CD14-positive monocyte (primary cell): Measurements from ENCODE around the gene ZNF99. TPM values are rescaled to one million over a fixed set of nuclear protein-coding genes. Genes with fewer than 3 reads are reported as not detected.
"Not testable (repeated sequence)": the region's sequence is repeated elsewhere in the genome, so short reads cannot be mapped to it uniquely, and the experiment has no call there.

Experiments used
- DNase-seq, 3 donors: peaks; one replicate each; pipeline ENCODE4 v3.0.0-alpha.2; 2011 to 2022
- H2AFZ ChIP-seq: 2 replicates; pipeline ENCODE4 v1.6.0; 2012; ENCODE audit warnings: mild to moderate bottlenecking, low read depth, low read length, inconsistent platforms; ENCODE audit not compliant: insufficient read depth, poor library complexity, severe bottlenecking
- H3K27ac ChIP-seq, 2 donors: 1 replicate in 1 of 2; 2 replicates in 1 of 2; pipeline ENCODE4 v1.5.1; 2012 to 2013; ENCODE audit warnings: low read length in 2 of 2, control low read depth in 1 of 2, inconsistent platforms in 1 of 2, low read depth in 1 of 2, mild to moderate bottlenecking in 1 of 2
- H3K27me3 ChIP-seq, 2 donors: one replicate each; pipeline versions ENCODE4 v1.6.0 to v1.6.1; 2011 to 2013; ENCODE audit warnings: low read length in 2 of 2; ENCODE audit not compliant: control insufficient read depth in 2 of 2, insufficient read depth in 2 of 2
- H3K36me3 ChIP-seq, 2 donors: replicated peaks in 1 of 2; 1 replicate in 1 of 2; 2 replicates in 1 of 2; pipeline versions ENCODE4 v1.5.1 to v1.6.1; 2012 to 2013; ENCODE audit warnings: low read length in 2 of 2, control low read depth in 1 of 2, inconsistent platforms in 1 of 2, mild to moderate bottlenecking in 1 of 2; ENCODE audit not compliant: insufficient read depth in 2 of 2, control insufficient read depth in 1 of 2
- H3K4me1 ChIP-seq, 2 donors: 1 replicate in 1 of 2; 2 replicates in 1 of 2; pipeline versions ENCODE4 v1.5.1 to v1.6.1; 2012 to 2013; ENCODE audit warnings: low read length in 2 of 2, control low read depth in 1 of 2, inconsistent platforms in 1 of 2, mild to moderate bottlenecking in 1 of 2, moderate library complexity in 1 of 2; ENCODE audit not compliant: insufficient read depth in 2 of 2, control insufficient read depth in 1 of 2
- H3K4me2 ChIP-seq: replicated peaks from 2 replicates; pipeline ENCODE3; 2012; ENCODE audit warnings: low read length, moderate library complexity, mild to moderate bottlenecking; ENCODE audit not compliant: poor library complexity, severe bottlenecking; ENCODE audit errors: extremely low read depth
- H3K4me3 ChIP-seq, 3 experiments: fragments of 200-600 bp in 1 of 3; sonication (generic) in 1 of 3; replicated peaks in 1 of 3; 1 replicate in 2 of 3; 2 replicates in 1 of 3; pipeline ENCODE4 v1.5.1; 2011 to 2013; ENCODE audit warnings: low read length in 3 of 3, mild to moderate bottlenecking in 3 of 3, control low read depth in 2 of 3, low read depth in 2 of 3, inconsistent platforms in 1 of 3, moderate library complexity in 1 of 3
- H3K79me2 ChIP-seq: 2 replicates; pipeline ENCODE4 v1.6.0; 2012; ENCODE audit warnings: mild to moderate bottlenecking, control low read depth, inconsistent platforms, low read length, moderate library complexity; ENCODE audit not compliant: insufficient read depth
- H3K9ac ChIP-seq: 2 replicates; pipeline ENCODE4 v1.6.0; 2017; ENCODE audit warnings: low read length, mild to moderate bottlenecking; ENCODE audit not compliant: insufficient read depth, poor library complexity, severe bottlenecking
- H3K9me3 ChIP-seq, 2 donors: replicated peaks in 1 of 2; 1 replicate in 1 of 2; 2 replicates in 1 of 2; pipeline versions ENCODE4 v1.5.1 to v1.6.1; 2012 to 2013; ENCODE audit warnings: low read length in 2 of 2, control low read depth in 1 of 2; ENCODE audit not compliant: control insufficient read depth in 1 of 2, insufficient read depth in 1 of 2
- H4K20me1 ChIP-seq: 2 replicates; pipeline ENCODE4 v1.6.0; 2012; ENCODE audit warnings: mild to moderate bottlenecking, low read length, control low read depth, moderate library complexity; ENCODE audit not compliant: insufficient read depth
- H3K27ac Mint-ChIP-seq, 7 donors: one replicate each; pipeline ENCODE4 v1.8.0; 2020; ENCODE audit warnings: mild to moderate bottlenecking in 7 of 7, mixed read lengths in 7 of 7, moderate library complexity in 6 of 7, inconsistent platforms in 2 of 7
- H3K27me3 Mint-ChIP-seq, 3 donors: one replicate each; pipeline ENCODE4 v1.8.0; 2021 to 2022; ENCODE audit warnings: low read depth in 3 of 3, mild to moderate bottlenecking in 3 of 3, mixed read lengths in 3 of 3, moderate library complexity in 3 of 3, inconsistent platforms in 1 of 3
- H3K36me3 Mint-ChIP-seq, 2 donors: one replicate each; pipeline ENCODE4 v1.8.0; 2020; ENCODE audit warnings: mixed read lengths in 2 of 2, inconsistent platforms in 1 of 2, mild to moderate bottlenecking in 1 of 2
- H3K4me1 Mint-ChIP-seq: one replicate; pipeline ENCODE4 v1.8.0; 2020; ENCODE audit warnings: mild to moderate bottlenecking, mixed read lengths
- H3K4me3 Mint-ChIP-seq, 2 donors: one replicate each; pipeline ENCODE4 v1.8.0; 2020; ENCODE audit warnings: mild to moderate bottlenecking in 2 of 2, mixed read lengths in 2 of 2, moderate library complexity in 1 of 2
- H3K9me3 Mint-ChIP-seq, 7 donors: one replicate each; pipeline ENCODE4 v1.8.0; 2020 to 2022; ENCODE audit warnings: mixed read lengths in 7 of 7, mild to moderate bottlenecking in 6 of 7, moderate library complexity in 6 of 7, inconsistent platforms in 2 of 7
- CTCF ChIP-seq: fragments of 200-600 bp; IDR thresholded peaks from one replicate; pipeline ENCODE4 v1.8.0; 2022; ENCODE audit warnings: antibody characterized with exemption, mild to moderate bottlenecking
- WGBS: methylation state at CpG from one replicate; pipeline ENCODE4 v1.1.5; 2013; ENCODE audit warnings: missing lambda C conversion rate; ENCODE audit not compliant: insufficient coverage; 5-methylcytosine and 5-hydroxymethylcytosine counted together
- intact Hi-C, 2 donors: fragments of 100-400 bp; cut with micrococcal nuclease; formaldehyde crosslinking; loops; one replicate each; pipeline versions ENCODE4 v1.15.0 to v1.15.1; 2023
- polyA plus RNA-seq, 3 donors: library from polyadenylated mRNA; depleted of rRNA in 1 of 3; unstranded in 2 of 3; stranded (reverse) in 1 of 3; fragments of 300-500 nt in 2 of 3; fragments of >200 nt in 1 of 3; fragmentation: Illumina TruSeq in 2 of 3; gene quantifications; 1 replicate in 2 of 3; 2 replicates in 1 of 3; pipeline ENCODE4 v1.2.3, GENCODE V29; 2012 to 2021

The ZNF99 gene
- polyA plus RNA-seq, 3 donors, result not detected

- no peak for TF ChIP-seq CTCF
- Histone ChIP-seq H2AFZ (no peak overlapping the region), H3K36me3 (no peaks in the 10 kb centered on the region), H3K27ac (no peak overlapping the region), H3K9me3 (peaks cover 76 to 97% of the 10 kb centered on the region in 2 donors), H3K9ac (no peak overlapping the region), H3K27me3 (no peaks in the 10 kb centered on the region), H4K20me1 (no peaks in the 10 kb centered on the region), H3K79me2 (no peaks in the 10 kb centered on the region), H3K4me3 (no peak overlapping the region), H3K4me1 (no peaks in the 10 kb centered on the region), H3K4me2 (no peak overlapping the region)
- intact Hi-C loops, result no loop called here
- no peaks in the 10 kb centered on the region for H3K27me3 Mint-ChIP-seq
- H3K4me3 Mint-ChIP-seq, result no peak overlapping the region
- no peak overlapping the region for H3K27ac Mint-ChIP-seq
- no peaks in the 10 kb centered on the region for H3K36me3 Mint-ChIP-seq
- no peak for DNase-seq
- peaks cover 22 to 77% (median 54%) of the 10 kb centered on the region in 7 donors for H3K9me3 Mint-ChIP-seq
- 54% methylated on average over 2 of the region's 4 CpGs for WGBS
- no peaks in the 10 kb centered on the region for H3K4me1 Mint-ChIP-seq
These were observed 47.9 kb downstream of the ZNF99 start for GRCh38 chr19:22735911-22736645.

GRCh38 chr19:22733691-22734090, 50.3 kb downstream of the ZNF99 start:
- Histone ChIP-seq H3K4me1 (no peaks in the 10 kb centered on the region), H3K9me3 (peaks cover 75 to 95% of the 10 kb centered on the region in 2 donors), H3K27ac (no peak overlapping the region), H3K4me2 (no peak overlapping the region), H3K4me3 (no peak overlapping the region), H3K36me3 (no peaks in the 10 kb centered on the region), H3K9ac (no peak overlapping the region), H4K20me1 (no peaks in the 10 kb centered on the region), H2AFZ (no peak overlapping the region), H3K79me2 (no peaks in the 10 kb centered on the region), H3K27me3 (no peaks in the 10 kb centered on the region)
- Mint-ChIP-seq H3K36me3 (no peaks in the 10 kb centered on the region), H3K4me1 (no peaks in the 10 kb centered on the region), H3K27ac (no peak overlapping the region), H3K4me3 (no peak overlapping the region), H3K9me3 (peaks cover 13 to 81% (median 67%) of the 10 kb centered on the region in 7 donors), H3K27me3 (no peaks in the 10 kb centered on the region)
- intact Hi-C loops, result no loop called here
- TF ChIP-seq CTCF, result no peak
- WGBS, result 76% methylated on average over 6 of the region's 7 CpGs
- no peak for DNase-seq

GRCh38 chr19:22728214-22728613, 55.7 kb downstream of the ZNF99 start:
- H4K20me1 ChIP-seq, H2AFZ ChIP-seq, H3K27ac ChIP-seq, H3K4me3 ChIP-seq, H3K27me3 Mint-ChIP-seq, H3K27me3 ChIP-seq, DNase-seq, H3K4me3 Mint-ChIP-seq, H3K79me2 ChIP-seq, H3K36me3 ChIP-seq, H3K4me1 Mint-ChIP-seq, H3K4me1 ChIP-seq, H3K9ac ChIP-seq, H3K27ac Mint-ChIP-seq, H3K4me2 ChIP-seq, H3K36me3 Mint-ChIP-seq, intact Hi-C loops: not testable (repeated sequence)
- 90% methylated on average over 2 of the region's 4 CpGs for WGBS
- H3K9me3 Mint-ChIP-seq, result peaks cover 11 to 75% (median 62%) of the 10 kb centered on the region in 7 donors
- peaks cover 69 to 93% of the 10 kb centered on the region in 2 donors for H3K9me3 ChIP-seq
